KMS-11 (cell line): ENCODE results near the gene RABGAP1.

Source experiments
- H2AFZ ChIP-seq: fragments of 200-600 bp; sonication (generic); 2 replicates; pipeline ENCODE4 v1.6.1; 2016; ENCODE audit warnings: antibody characterized with exemption, mixed run types, low read depth
- H3K27ac ChIP-seq: fragments of 200-600 bp; sonication (generic); 2 replicates; pipeline ENCODE4 v1.6.1; 2016; ENCODE audit warnings: mild to moderate bottlenecking, mixed run types
- H3K27me3 ChIP-seq: fragments of 200-600 bp; sonication (generic); 2 replicates; pipeline ENCODE4 v1.6.1; 2017; ENCODE audit warnings: mild to moderate bottlenecking, low read depth, mixed run types, moderate library complexity; ENCODE audit not compliant: insufficient read depth
- H3K36me3 ChIP-seq: fragments of 200-600 bp; sonication (generic); 2 replicates; pipeline ENCODE4 v1.6.1; 2017; ENCODE audit warnings: mild to moderate bottlenecking, mixed run types; ENCODE audit not compliant: insufficient read depth
- H3K4me1 ChIP-seq: fragments of 200-600 bp; sonication (generic); 2 replicates; pipeline ENCODE4 v1.6.1; 2016; ENCODE audit warnings: mild to moderate bottlenecking, low read depth, mixed run types; ENCODE audit not compliant: poor library complexity, severe bottlenecking
- H3K4me2 ChIP-seq: fragments of 200-600 bp; sonication (generic); 2 replicates; pipeline ENCODE4 v1.7.0; 2016; ENCODE audit warnings: mild to moderate bottlenecking, mixed run types
- H3K4me3 ChIP-seq: fragments of 200-600 bp; sonication (generic); IDR thresholded peaks from 2 replicates; pipeline ENCODE4 v1.6.1; 2017; ENCODE audit warnings: low read depth, low read length, mixed read lengths; ENCODE audit not compliant: insufficient read depth
- H3K79me2 ChIP-seq: fragments of 200-600 bp; sonication (generic); 2 replicates; pipeline ENCODE4 v1.6.1; 2016; ENCODE audit warnings: low read depth, mixed run types; ENCODE audit not compliant: insufficient read depth
- H3K9ac ChIP-seq: fragments of 200-600 bp; sonication (generic); 2 replicates; pipeline ENCODE4 v1.6.1; 2016; ENCODE audit warnings: mild to moderate bottlenecking, mixed run types
- H4K20me1 ChIP-seq: fragments of 200-600 bp; sonication (generic); 2 replicates; pipeline ENCODE4 v1.6.1; 2016; ENCODE audit warnings: mild to moderate bottlenecking, mixed run types; ENCODE audit not compliant: insufficient read depth
- TF ChIP-seq, protein P1 (sequence below): fragments of 200-600 bp; sonication (generic); conservative IDR thresholded peaks from 2 replicates; pipeline ENCODE4 v1.6.1; 2017; ENCODE audit warnings: low read depth, mild to moderate bottlenecking, antibody characterized with exemption, low read length, moderate library complexity, mixed read lengths

The RABGAP1 gene

DNA sequence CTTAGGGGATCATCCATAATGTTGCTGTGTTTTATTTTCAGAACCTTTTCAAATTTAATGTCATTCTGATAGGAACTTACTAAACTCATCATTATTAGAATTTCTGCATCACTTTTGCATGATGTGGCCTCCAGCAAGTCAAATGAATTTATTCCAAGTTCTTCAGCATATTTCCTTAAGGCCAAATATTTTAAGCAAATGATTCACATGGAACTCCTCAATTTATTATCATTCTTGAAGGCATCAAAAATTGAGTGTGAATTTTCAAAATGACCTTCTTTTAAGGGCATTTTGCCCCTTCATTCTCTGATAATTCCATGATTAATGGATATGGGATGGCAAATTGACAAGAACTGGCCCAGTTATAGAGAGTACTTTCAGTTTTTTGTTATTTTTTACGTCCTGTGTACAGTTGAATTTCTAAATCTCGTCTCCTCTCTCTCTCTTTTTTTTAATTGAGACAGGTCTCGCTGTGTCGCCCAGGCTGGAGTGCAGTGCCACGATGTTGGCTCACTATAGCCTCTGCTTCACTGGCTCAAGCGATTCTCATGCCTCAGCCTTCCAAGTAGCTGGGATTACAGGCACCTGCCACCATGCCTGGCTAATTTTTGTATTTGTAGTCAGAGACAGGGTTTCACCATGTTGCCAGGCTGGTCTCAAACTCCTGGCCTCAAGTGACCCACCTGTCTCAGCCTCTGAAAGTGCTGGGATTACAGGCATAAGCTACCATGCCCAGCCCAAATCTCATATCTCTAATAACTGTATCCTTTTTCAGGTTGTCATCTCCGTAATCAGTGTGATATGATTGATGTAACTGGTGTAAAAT is 121.7 kb downstream of the RABGAP1 start:
- no peaks in the 10 kb centered on the region for H3K36me3 ChIP-seq
- no peak overlapping the region for H3K9ac ChIP-seq
- no peaks in the 10 kb centered on the region for H4K20me1 ChIP-seq

DNA sequence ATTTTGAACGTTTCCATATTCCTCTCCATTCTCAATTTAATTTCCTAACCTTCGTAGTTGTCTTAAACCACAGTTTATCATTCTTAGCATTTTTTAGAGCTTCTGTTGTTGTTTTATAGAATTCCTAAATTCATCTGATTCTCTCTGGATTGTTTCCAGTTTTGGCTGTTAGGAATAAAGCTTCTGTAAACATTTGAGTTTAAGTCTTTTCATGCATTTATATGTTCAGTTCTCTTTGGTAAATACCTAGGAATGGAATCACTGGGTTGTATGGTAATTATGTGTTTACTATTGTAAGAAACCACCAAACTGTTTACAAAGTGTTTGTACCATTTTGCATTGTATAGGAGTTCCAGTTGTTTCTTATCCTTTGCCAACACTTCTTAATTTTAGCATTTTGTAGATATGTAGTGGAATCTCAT is 122.4 kb downstream of the RABGAP1 start:
- no peak overlapping the region for H3K27ac ChIP-seq
- no peaks in the 10 kb centered on the region for H3K27me3 ChIP-seq
- H2AFZ ChIP-seq = no peak overlapping the region
- H3K4me3 ChIP-seq = no peak overlapping the region
- no peaks in the 10 kb centered on the region for H3K36me3 ChIP-seq
- H3K4me2 ChIP-seq = no peak overlapping the region
- H3K79me2 ChIP-seq = no peaks in the 10 kb centered on the region
- TF ChIP-seq, protein P1, sequence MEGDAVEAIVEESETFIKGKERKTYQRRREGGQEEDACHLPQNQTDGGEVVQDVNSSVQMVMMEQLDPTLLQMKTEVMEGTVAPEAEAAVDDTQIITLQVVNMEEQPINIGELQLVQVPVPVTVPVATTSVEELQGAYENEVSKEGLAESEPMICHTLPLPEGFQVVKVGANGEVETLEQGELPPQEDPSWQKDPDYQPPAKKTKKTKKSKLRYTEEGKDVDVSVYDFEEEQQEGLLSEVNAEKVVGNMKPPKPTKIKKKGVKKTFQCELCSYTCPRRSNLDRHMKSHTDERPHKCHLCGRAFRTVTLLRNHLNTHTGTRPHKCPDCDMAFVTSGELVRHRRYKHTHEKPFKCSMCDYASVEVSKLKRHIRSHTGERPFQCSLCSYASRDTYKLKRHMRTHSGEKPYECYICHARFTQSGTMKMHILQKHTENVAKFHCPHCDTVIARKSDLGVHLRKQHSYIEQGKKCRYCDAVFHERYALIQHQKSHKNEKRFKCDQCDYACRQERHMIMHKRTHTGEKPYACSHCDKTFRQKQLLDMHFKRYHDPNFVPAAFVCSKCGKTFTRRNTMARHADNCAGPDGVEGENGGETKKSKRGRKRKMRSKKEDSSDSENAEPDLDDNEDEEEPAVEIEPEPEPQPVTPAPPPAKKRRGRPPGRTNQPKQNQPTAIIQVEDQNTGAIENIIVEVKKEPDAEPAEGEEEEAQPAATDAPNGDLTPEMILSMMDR = no peak
- no peaks in the 10 kb centered on the region for H4K20me1 ChIP-seq
- H3K4me1 ChIP-seq = no peaks in the 10 kb centered on the region
- H3K9ac ChIP-seq = no peak overlapping the region

More for the DNA sequence above, 121.7 kb downstream of the RABGAP1 start:
- H3K4me1 ChIP-seq = no peaks in the 10 kb centered on the region
- no peaks in the 10 kb centered on the region for H3K27me3 ChIP-seq
- no peak overlapping the region for H3K4me2 ChIP-seq
- no peaks in the 10 kb centered on the region for H3K79me2 ChIP-seq
- TF ChIP-seq, protein P1 = no peak
- no peak overlapping the region for H3K27ac ChIP-seq
- no peak overlapping the region for H3K4me3 ChIP-seq
- H2AFZ ChIP-seq = no peak overlapping the region

DNA sequence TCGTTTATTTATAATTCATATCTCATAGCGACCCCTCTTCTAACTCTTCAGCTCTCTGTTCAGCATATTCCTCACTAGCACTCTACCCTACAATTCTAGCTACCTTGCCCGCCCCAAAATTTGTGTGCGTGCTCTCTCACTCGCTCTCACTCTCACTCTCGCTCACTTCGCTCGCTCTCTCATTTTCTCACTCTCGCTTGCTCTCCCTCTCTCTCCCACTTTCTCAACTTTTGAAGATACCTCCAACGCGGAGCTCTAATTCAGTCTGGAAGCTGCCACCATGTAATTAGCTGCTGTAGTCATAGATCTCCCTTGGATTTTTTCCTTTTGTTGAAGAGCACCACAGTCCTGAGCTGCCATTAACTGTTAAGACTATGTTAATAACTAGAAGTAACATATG is 123.1 kb downstream of the RABGAP1 start:
- TF ChIP-seq, protein P1 = no peak
- no peaks in the 10 kb centered on the region for H3K79me2 ChIP-seq
- H3K27ac ChIP-seq = no peak overlapping the region
- H3K27me3 ChIP-seq = no peaks in the 10 kb centered on the region
- H4K20me1 ChIP-seq = no peaks in the 10 kb centered on the region
- H3K36me3 ChIP-seq = no peaks in the 10 kb centered on the region
- H3K9ac ChIP-seq = no peak overlapping the region
- no peak overlapping the region for H3K4me2 ChIP-seq
- no peak overlapping the region for H2AFZ ChIP-seq
- no peak overlapping the region for H3K4me3 ChIP-seq
- no peaks in the 10 kb centered on the region for H3K4me1 ChIP-seq

DNA sequence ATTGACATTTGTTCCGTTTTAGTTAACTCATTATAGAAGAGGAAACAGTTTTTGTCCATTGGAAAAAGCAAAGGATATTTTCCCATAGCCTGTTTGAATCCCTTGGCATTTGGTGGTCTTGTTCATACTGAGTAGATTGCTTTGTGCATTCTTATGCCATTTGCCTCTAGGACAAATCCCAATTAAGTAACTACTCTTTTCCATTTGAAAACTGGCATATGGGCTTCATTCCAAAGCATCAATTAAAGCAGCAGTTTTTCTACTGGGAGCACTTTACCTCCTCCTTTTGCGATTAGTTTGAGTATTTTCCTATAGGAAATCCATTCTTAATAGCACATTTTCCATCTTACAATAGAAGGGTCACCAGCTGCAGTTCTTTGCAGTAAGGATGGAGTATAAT is 123.9 kb downstream of the RABGAP1 start:
- no peak overlapping the region for H3K4me2 ChIP-seq
- H3K9ac ChIP-seq = no peak overlapping the region
- H3K79me2 ChIP-seq = no peaks in the 10 kb centered on the region
- no peak overlapping the region for H3K27ac ChIP-seq
- H3K4me3 ChIP-seq = no peak overlapping the region
- H3K27me3 ChIP-seq = no peaks in the 10 kb centered on the region
- no peaks in the 10 kb centered on the region for H3K4me1 ChIP-seq
- H3K36me3 ChIP-seq = no peaks in the 10 kb centered on the region
- TF ChIP-seq, protein P1 = no peak
- H4K20me1 ChIP-seq = no peaks in the 10 kb centered on the region
- no peak overlapping the region for H2AFZ ChIP-seq
